HUES48 (cell line): ENCODE data around the gene MGAT5.

Experiments used
- H3K27ac ChIP-seq: one replicate; pipeline ENCODE4 v1.7.0; 2013; ENCODE audit warnings: low read depth, low read length, inconsistent platforms
- H3K27me3 ChIP-seq: 2 replicates; pipeline ENCODE4 v1.6.1; 2013; ENCODE audit warnings: mild to moderate bottlenecking, low read length; ENCODE audit not compliant: control insufficient read depth, insufficient read depth
- H3K36me3 ChIP-seq: 2 replicates; pipeline ENCODE4 v1.6.1; 2013; ENCODE audit warnings: low read length; ENCODE audit not compliant: control insufficient read depth, insufficient read depth
- H3K4me1 ChIP-seq: 2 replicates; pipeline ENCODE4 v1.6.1; 2013; ENCODE audit warnings: mild to moderate bottlenecking, low read length; ENCODE audit not compliant: control insufficient read depth, insufficient read depth
- H3K4me3 ChIP-seq: 2 replicates; pipeline ENCODE4 v1.5.1; 2013; ENCODE audit warnings: mild to moderate bottlenecking, low read depth, low read length
- H3K9ac ChIP-seq: 2 replicates; pipeline ENCODE4 v1.6.1; 2013; ENCODE audit warnings: mild to moderate bottlenecking, low read depth, low read length, moderate library complexity
- H3K9me3 ChIP-seq: 2 replicates; pipeline ENCODE4 v1.6.1; 2013; ENCODE audit warnings: low read length; ENCODE audit not compliant: control insufficient read depth, insufficient read depth

Gene MGAT5

GRCh38 chr2:134231301-134231964 lies 22.4 kb upstream of the MGAT5 start:
- H3K4me3 ChIP-seq: no peak overlapping the region
- no peak overlapping the region for H3K9ac ChIP-seq
- H3K27me3 ChIP-seq: no peaks in the 10 kb centered on the region
- no peaks in the 10 kb centered on the region for H3K36me3 ChIP-seq
- no peak overlapping the region for H3K27ac ChIP-seq
- peaks cover 7% of the 10 kb centered on the region for H3K9me3 ChIP-seq
- peaks cover 2% of the 10 kb centered on the region; the same call in 1 of the 2 replicates for H3K4me1 ChIP-seq

DNA sequence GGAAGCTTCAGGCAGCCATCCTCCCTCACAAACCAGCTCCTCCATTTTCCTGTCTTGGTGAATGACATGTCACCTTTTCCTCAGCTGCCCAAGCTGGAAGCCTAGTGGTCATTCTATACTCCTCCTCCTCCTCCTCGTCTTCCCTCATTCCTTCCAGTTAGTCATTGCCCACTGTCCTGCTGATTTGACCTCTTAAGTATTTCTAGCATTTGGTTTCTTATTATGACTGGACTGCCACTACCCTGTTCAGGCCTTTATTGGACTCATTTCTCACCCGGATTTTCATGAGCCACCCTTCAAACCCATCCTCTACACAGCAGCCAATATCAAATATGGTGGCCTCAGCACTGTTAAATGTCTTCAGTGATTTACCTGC lies 21.9 kb upstream of the MGAT5 start:
- Histone ChIP-seq H3K4me3 (no peak overlapping the region), H3K36me3 (no peaks in the 10 kb centered on the region), H3K4me1 (no peaks in the 10 kb centered on the region), H3K27ac (no peak overlapping the region), H3K9ac (no peak overlapping the region), H3K9me3 (peaks cover 7% of the 10 kb centered on the region), H3K27me3 (no peaks in the 10 kb centered on the region)

GRCh38 chr2:134232461-134232860 lies 21.4 kb upstream of the MGAT5 start:
- no peak overlapping the region for H3K4me3 ChIP-seq
- no peaks in the 10 kb centered on the region for H3K4me1 ChIP-seq
- H3K9ac ChIP-seq: no peak overlapping the region
- H3K9me3 ChIP-seq: peaks cover 7% of the 10 kb centered on the region
- H3K36me3 ChIP-seq: no peaks in the 10 kb centered on the region
- no peak overlapping the region for H3K27ac ChIP-seq
- no peaks in the 10 kb centered on the region for H3K27me3 ChIP-seq

DNA sequence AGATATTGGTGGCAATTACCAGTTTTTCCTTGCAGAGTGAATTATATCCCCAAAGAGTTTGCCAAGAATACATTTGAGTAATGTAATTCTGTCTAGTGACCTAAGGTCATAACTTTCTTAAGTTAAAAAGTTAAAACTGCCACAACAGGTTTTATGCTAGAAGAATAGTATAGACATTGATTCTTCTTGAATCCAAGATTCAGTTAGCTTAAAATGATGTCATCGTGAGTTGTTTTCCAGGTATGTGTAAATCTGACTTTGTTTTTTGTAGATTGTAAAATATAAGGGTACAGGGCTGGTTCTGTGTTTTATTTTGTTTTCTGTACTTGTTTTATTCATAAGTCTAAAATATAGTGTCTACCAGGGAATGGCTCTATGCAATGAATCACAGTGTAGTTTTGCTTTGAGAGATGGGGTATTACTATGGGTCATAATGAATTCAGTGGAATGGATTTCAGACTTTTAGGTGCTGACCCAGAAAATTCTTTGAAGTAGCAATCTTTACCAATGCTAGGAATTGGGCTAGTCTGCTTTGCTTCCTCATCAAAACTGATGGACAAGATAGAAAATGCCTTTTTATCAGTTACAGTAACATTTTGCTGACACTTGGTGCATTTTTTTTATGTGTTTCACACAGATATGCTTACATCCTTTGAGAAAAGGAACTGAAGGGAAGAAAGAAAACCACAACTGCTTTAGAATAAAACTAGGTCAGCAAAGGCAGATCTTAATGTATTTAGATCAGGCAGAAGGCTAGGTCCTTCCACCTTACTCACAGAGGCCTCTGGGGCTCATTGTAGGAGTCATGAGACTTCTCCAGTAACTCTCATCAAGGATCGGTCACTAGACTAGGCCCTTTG lies 20.8 kb upstream of the MGAT5 start:
- Histone ChIP-seq H3K9ac (no peak overlapping the region), H3K4me1 (no peaks in the 10 kb centered on the region), H3K9me3 (peaks cover 7% of the 10 kb centered on the region), H3K4me3 (no peak overlapping the region), H3K27ac (no peak overlapping the region), H3K36me3 (no peaks in the 10 kb centered on the region), H3K27me3 (no peaks in the 10 kb centered on the region)

DNA sequence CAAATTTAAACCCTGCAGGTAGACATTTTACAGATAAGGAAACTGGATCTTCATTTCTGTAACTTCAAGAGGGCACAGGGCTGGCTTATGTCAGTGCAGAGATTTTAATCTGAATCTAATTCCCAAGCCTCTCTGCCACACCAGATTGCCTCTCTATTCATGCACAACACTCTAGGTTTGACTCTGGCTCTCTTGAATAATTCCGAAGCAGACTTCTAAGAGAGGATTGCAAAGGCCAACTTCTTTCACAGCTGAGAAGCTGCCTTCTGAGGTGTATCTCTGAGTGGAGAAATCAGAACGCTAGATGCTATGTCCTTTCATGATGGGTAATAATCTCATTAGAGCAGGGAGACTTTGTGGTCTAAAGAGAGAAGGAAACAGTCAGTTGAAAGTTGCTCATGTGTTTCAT lies 20.1 kb upstream of the MGAT5 start:
- no peaks in the 10 kb centered on the region for H3K36me3 ChIP-seq
- H3K4me3 ChIP-seq: no peak overlapping the region
- H3K4me1 ChIP-seq: no peaks in the 10 kb centered on the region
- no peak overlapping the region for H3K9ac ChIP-seq
- no peaks in the 10 kb centered on the region for H3K27me3 ChIP-seq
- H3K27ac ChIP-seq: no peak overlapping the region
- H3K9me3 ChIP-seq: 0 out of 2 replicates have a peak, but pooled peaks cover 7% of the 10 kb centered on the region

GRCh38 chr2:134234535-134234934 lies 19.3 kb upstream of the MGAT5 start:
- Histone ChIP-seq H3K27ac (no peak overlapping the region), H3K4me1 (no peaks in the 10 kb centered on the region), H3K36me3 (no peaks in the 10 kb centered on the region), H3K9ac (no peak overlapping the region), H3K27me3 (no peaks in the 10 kb centered on the region), H3K4me3 (no peak overlapping the region), H3K9me3 (0 out of 2 replicates have a peak, but pooled peaks cover 3% of the 10 kb centered on the region)

GRCh38 chr2:134235510-134236144 lies 18.2 kb upstream of the MGAT5 start:
- Histone ChIP-seq H3K27ac (no peak overlapping the region), H3K4me1 (no peaks in the 10 kb centered on the region), H3K36me3 (no peaks in the 10 kb centered on the region), H3K9ac (no peak overlapping the region), H3K9me3 (no peaks in the 10 kb centered on the region), H3K4me3 (no peak overlapping the region), H3K27me3 (no peaks in the 10 kb centered on the region)

DNA sequence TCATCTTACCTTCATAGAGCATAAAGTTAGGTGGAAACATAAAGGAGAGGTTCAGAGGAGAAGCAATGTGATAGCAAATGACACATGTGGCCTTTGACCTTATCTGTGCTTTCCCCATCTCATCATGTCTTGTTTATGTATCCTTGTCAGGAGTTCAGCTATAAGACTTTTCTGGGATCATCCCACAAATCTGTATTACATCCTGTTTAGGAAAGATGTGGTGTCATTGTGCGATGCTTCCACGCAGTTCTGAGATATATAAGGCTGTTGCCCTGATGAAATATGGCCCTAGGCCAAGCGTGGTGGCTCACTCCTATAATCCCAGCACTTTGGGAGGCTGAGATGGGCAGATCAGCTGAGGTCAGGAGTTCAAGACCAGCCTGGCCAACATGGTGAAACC lies 15.5 kb upstream of the MGAT5 start:
- no peak overlapping the region for H3K27ac ChIP-seq

DNA sequence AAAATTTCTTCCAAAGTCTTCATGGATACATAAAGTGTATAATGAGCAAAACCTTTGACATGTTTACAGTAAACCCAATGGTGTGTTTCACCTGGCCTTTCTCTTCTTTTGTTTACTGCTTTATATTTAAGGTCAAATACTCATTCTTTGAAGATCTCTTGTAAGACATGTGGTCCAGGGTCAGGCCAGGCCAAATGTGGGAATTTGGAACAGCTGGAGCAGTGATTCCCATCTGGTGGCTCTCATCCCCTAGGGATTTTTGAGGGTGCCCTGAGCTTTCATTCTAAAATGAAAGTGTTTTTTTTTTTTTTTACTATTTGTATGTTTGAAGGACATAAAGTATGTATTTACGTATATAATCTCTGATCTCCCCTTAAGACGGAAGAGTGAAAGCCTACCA lies 13.8 kb upstream of the MGAT5 start:
- Histone ChIP-seq H3K27me3 (no peaks in the 10 kb centered on the region), H3K4me1 (no peaks in the 10 kb centered on the region), H3K36me3 (no peaks in the 10 kb centered on the region)

More for the DNA sequence above, 15.5 kb upstream of the MGAT5 start:
- Histone ChIP-seq H3K9me3 (no peaks in the 10 kb centered on the region), H3K4me3 (no peak overlapping the region), H3K4me1 (no peaks in the 10 kb centered on the region), H3K36me3 (no peaks in the 10 kb centered on the region), H3K27me3 (no peaks in the 10 kb centered on the region), H3K9ac (no peak overlapping the region)

GRCh38 chr2:134241911-134242310 lies 12.0 kb upstream of the MGAT5 start:
- no peak overlapping the region for H3K9ac ChIP-seq

More for the DNA sequence above, 13.8 kb upstream of the MGAT5 start:
- H3K4me3 ChIP-seq: no peak overlapping the region
- H3K9me3 ChIP-seq: no peaks in the 10 kb centered on the region
- H3K9ac ChIP-seq: no peak overlapping the region
- no peak overlapping the region for H3K27ac ChIP-seq

GRCh38 chr2:134243244-134243643 lies 10.6 kb upstream of the MGAT5 start:
- no peak overlapping the region for H3K9ac ChIP-seq
- no peak overlapping the region for H3K27ac ChIP-seq
- peaks cover 10% of the 10 kb centered on the region for H3K4me1 ChIP-seq
- H3K27me3 ChIP-seq: no peaks in the 10 kb centered on the region
- H3K9me3 ChIP-seq: no peaks in the 10 kb centered on the region
- no peaks in the 10 kb centered on the region for H3K36me3 ChIP-seq
- H3K4me3 ChIP-seq: no peak overlapping the region

More at GRCh38 chr2:134241911-134242310, 12.0 kb upstream of the MGAT5 start:
- no peak overlapping the region for H3K4me3 ChIP-seq
- H3K27ac ChIP-seq: no peak overlapping the region
- H3K4me1 ChIP-seq: peaks cover 10% of the 10 kb centered on the region
- H3K9me3 ChIP-seq: no peaks in the 10 kb centered on the region
- no peaks in the 10 kb centered on the region for H3K27me3 ChIP-seq
- no peaks in the 10 kb centered on the region for H3K36me3 ChIP-seq
